Hippocampal formation (tissue), 2 donors: Measurements from ENCODE around the gene BCL11B.

Experiments
- DNase-seq, 2 donors: peaks; one replicate each; lab custom pipeline; 2025; lab: John Stamatoyannopoulos, UW

The BCL11B gene

DNA sequence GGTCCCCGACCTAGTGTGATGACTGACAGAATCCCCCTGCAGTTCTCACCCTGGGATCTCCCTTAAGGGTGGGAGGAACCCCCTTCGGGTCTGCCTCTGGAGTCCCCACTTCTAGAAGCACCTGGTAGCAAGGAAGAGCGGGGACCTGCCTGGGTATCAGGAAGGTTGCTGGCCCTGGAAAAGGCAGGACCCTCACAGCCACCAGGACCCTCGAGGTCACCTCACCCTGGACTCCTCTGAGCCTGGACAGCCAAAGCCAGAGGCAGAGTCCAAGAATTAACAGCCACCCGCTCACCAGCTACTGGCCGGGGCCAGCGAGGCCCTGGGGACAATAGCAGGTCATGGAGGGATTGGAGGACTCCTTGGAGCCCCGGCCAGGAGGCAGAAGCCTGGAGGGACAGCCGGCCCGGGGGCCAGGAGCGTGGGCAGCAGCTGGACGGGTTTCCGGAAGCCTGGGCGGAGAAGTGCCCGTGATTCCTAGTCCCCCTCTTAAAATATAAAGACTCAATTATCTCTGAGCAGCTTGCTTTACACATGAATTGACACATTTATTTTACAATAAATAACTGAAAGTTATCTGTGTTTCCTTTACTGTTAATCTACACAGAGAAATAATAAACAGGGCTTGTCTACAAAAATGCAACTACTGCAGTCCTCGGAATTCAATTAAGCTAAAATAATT lies 17.5 kb downstream of the BCL11B start:
- no peak for DNase-seq

DNA sequence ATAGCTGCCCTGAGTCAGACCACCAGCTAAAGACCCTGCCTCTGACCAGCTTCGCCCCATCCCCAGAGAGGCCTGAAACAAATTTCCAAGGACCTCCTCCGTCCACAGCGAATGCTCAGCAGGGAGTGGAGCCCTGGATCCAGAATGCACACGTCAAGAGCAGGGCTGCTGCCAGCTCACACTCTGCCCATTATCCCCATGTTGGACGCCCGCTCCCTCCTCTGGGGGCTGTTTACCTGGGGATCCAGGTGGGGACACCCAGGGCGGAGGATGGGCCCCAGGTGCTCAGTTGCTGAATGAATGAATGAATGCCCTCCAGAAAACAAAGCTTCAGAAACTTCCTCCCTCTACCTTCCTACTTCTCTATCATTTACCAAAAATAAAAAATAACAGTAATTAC lies 18.1 kb downstream of the BCL11B start:
- DNase-seq = no peak

DNA sequence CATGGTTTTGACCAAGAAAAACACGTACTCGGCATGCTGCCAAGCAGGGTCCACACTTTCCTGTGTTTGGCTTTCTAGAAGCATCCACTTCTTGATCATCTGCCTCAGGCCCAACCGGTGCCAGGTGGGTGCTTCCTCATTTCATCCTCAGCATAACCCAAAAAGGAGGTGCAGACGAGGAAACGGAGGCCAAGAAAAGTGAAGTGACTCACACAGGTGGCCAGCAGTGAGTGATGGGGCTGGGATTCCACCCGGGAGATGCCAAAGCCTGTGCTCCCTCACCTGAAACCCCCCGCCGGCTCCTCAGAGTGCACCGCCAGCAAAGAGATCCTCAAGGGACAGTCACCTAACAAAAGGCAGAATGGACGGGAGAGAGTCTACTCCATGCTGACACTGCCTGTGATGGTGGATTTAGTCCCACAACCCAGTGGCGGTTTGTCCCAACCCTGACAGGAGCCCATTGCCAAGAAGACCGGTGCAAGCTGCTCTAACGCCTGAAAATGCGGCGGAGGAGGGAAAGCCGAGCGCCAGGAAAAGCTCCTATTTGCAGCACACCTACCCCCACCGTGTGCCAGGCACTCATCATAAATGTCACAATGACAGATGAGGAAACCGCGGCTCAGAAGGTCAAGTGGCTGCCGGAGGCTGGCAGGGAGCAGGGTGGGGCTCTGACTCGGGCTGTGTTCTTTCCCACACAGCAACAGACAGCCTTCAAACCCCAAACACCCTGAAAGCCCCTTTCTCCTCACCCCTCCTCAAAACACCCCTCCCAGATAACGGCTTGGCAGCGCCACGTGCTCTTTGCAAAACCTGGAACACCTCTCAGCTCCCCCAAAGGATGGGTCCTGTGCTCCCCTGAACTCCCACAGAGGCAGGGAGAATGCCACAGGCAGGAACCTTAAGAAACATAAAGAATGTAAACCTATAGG lies 18.8 kb downstream of the BCL11B start:
- no peak for DNase-seq

DNA sequence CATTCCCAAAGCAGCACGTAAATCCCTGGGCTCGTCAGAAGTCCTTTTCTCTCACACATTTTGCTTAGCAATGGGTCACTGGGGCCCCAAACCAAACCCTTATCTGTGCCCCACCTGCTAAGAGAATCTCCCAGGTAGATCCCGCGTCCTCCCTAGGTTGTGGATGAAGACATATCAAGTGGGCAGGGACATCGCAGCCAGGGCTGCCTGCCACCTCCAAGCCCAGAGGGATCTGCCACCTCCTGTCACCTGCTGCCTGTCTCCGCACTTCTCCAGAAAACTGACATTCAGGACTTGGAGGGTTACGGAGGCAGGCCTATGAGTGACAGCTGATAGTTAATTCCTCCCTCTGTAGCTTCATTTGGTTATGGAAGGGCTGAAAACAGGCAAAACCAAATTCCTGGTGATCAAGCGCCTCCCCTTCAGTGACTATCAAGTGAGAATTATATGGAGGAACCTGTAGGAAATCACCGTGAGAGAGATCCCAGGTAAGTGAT lies 19.5 kb downstream of the BCL11B start:
- DNase-seq = no peak

DNA sequence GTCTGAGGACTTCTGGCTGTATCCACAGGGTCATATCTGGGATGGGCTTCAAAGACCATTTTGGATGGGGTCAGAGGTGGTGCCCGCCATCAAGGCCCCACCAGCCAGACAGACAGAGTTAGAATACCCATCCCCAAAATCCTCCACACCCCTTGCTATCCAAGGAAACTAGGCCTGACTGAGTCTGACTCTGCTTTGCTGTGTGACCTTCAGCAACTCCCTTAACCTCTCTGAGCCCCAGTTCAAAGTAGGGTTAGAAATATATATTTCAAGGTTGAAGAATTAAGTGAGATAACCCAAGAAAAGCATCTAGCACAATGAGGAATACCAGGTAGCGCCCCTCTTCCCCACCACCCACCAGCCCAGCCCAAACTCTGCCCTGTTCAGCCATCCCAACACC lies 20.3 kb downstream of the BCL11B start:
- no peak for DNase-seq

DNA sequence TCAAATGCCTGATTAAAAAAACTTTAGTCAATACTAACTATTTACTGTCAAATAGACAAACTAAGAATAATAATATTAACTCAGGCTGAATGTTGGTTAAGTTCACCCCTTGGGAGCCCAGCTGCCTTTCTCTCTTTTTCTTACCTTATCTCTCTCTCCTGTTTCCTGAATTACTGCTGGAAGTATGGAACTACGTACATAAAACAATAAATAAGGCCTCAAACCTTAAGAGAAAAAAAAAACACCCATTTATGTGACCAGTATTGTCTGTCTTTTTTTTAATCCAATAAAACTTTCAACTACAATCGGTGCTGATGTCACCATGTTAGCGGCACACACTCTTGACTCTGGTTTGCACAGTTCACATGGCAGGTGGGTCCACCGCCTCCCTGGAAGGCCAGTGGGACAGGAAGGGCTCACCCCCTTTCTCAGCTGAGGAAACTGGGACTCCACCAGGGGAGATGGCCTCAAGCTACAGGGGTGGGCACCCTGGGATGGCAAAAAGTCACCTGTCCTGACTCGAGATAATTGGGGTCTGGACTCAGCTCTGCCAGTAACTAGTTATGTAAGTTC lies 21.3 kb downstream of the BCL11B start:
- DNase-seq = no peak

DNA sequence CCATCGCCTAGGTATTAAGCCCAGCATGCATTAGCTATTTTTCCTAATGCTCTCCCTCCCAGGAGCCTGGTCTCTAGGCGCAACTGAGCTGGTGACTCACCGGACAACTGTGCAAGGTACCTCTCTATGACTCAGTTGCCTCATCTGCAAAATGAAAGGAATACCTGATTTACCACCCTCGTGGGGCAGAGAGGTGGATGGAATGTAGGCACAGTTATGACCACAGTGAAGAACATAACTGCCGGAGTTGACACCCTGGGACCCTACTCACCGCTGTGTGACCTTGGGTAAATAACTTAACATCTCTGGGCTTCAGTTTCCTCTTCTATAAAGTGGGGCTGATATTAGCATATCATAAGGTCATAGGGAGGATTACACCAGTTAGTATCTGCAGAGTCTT lies 22.6 kb downstream of the BCL11B start:
- DNase-seq = no peak

DNA sequence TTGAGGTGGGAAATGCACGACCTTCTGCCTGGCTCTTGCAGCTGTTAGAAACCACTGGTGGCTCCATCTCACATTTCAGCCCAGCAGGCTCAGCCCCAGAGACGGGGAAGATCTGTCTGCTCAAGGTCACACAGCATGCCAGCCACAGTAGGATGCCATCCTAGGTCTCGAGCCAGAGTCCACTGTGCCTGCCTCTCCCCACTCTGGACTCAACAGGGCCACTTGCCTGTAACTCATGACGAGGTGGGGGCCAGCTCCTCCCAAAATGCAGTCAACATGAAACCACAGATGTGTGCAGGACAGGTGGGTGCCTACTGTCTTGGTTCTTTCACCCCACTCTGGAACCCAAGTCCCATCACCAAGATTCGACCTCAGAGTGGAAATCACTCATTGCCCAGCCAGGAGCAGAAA lies 23.2 kb downstream of the BCL11B start:
- no peak for DNase-seq

DNA sequence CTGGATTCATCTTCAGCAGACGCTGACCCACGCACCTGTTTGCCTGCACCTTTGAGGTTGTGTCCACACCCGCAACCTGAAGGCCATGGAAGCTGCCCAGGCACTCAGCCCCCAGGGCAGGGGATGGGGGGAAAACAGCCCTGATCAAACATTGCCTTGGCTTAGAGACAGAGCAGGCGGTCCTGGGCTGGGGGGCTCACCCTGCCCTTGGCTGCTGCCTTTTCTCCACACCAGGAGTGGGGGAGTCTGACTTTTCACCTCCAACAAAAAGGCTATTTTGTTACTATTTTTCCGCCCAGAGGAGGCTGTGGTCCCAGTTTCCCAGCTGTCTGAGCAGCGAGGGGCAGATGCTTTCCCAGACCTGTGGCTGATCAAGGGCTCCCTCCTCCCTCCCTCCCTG lies 24.2 kb downstream of the BCL11B start:
- DNase-seq = no peak

DNA sequence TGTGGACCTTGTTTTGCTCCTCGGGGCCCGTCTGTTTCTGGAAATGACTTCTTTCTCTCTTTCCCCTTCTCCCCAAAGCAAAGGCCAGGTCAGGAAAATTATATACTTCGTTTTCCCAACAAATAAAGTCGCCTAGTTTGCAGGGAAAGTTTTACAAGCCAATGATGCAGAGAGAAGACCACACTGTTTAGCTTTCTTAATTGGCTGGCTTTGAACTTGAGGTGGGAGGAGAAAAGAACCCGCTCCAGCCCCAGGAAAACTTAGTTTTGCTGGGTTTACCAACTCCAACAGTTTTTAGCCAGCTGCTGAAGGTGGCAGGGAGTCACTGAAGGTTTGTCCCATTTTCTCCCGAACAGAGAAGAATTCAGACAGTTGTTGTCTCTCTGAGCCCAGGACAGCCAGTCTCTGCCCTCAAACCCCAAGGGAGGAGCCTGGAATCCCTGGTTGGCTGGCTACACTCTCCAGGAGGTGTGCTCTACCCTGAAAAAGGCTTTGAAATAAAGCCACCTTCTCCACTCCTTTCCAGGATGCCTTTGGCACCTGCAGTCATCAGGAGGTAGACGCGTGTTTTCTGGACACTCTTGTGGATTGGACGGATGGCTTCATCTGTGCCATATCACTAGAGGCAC lies 24.8 kb downstream of the BCL11B start:
- DNase-seq = no peak

DNA sequence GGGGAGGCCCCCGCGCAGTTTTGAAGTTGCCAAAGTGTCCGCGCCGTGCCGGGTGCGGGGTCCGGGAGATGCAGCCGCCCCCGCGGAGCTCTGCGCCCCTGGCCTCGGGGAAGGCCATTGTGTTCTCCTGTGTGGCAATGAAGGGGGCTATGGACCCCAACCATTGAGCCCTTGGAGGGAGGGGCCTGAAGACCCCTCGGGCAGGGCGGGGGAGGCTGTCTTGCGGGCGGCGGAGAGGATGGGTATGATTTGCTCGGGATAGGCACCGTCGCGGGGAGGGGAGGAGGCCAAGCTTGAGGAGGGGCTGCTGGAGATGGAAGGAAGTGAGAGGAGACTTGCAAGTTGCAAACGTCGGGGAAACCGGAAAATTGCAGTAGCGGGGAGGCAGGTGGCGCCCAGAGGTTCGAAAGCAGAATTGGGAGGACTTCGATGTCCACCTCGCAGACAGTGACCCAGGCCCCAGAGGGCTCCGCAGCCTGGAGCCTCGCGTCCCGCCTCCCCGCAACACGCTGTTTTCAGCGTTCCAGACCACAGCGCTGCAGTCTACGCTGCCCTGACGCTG lies 25.4 kb downstream of the BCL11B start:
- no peak for DNase-seq

DNA sequence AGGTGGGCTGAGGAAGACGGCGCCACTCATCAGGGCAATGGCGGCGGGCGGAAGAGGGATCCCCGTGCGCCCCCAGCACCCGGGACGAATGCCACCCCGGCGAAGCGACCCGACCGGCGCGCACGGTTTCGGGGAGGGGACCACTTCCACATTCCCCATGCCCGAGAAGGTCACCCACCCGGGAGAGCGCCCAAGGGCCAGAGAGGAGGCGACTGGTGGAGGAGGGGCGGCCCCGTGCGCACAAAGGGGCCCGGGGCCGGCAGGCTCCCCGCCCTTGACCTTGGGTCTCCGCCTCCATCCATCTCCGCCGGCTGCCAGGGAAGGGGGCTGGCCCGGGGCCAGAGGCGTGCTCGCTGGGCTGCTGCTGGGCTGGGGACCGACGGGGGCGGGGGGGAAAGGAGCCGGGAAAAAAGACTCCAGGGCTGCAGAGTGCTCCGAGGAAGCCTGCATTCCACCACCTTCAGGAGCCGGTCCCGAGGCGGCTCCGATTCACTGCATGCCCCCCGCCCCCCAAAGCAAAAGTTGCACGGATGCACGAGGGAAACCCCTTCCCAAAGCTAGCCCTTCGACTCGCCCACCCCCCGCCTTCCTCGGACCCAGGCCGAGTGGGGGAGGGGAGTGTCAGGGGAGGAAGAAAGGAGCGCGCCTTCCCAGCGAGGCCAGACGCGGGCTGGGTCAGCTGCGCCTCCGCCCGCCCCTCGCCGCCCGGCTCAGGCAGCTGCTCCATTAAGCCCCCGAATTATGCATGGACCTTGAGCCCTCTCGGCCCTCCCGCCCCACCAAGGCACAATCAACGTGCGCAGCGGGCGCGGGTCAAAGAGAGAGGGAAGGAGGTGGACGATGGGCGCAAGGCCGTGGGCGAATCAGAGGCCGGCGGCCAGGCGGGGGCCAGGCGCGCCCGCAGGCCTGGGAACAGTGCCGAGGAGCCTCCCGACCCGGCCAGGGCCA lies 26.2 kb downstream of the BCL11B start:
- DNase-seq = no peak

DNA sequence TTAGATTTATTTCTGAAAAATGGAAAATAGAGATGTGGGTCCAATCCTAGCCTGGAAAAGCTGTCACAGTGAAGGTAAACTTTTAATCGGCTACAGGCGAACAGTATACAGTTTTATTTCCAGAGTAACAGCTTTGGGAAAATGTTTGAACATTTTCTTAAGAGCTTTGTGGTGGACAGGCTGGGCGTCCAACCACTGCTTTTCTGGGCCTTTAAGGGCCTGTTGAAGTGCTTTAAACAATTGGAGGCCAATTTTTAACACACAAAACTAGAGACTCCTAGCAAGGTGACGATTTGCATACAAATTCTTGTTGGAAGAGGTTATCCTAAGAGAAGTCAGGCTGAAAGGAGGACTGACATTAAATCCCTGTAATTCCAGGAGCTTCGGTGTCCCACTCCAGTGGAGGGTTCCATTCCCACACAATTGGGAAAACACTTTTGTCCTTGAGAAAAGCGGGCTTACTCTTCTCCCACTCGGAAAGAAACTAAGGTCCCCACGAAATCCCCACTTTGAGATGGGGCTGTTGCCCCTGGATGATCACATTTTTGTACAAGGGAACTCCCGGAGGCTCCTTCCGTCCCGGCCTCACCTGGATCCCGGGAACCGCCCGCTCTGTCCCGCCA lies 26.9 kb downstream of the BCL11B start:
- DNase-seq = no peak

DNA sequence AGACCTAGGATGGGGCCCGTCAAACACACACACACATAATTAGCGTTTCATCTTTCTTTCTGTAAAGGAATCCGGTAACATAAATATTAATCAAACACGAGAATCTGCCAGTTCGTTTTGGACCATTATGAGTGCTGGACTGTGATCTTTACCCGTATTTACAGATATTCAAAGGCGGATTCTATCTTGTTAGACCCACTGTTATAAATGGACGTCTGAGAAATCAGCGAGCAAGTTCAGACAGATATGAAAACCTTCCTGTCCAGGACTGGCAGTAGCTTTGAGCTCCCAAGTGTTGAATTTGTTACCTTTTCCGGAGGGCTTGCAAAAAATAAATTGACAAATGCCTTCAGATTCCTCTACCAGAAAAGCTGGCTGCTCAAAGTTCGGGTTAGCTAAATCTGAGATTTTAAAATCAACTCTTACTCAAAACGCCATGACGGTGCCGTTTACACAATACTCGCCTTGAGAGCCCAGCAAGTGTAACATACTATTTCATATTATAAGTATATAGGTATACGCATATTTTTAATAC lies 27.6 kb downstream of the BCL11B start:
- DNase-seq = no peak

DNA sequence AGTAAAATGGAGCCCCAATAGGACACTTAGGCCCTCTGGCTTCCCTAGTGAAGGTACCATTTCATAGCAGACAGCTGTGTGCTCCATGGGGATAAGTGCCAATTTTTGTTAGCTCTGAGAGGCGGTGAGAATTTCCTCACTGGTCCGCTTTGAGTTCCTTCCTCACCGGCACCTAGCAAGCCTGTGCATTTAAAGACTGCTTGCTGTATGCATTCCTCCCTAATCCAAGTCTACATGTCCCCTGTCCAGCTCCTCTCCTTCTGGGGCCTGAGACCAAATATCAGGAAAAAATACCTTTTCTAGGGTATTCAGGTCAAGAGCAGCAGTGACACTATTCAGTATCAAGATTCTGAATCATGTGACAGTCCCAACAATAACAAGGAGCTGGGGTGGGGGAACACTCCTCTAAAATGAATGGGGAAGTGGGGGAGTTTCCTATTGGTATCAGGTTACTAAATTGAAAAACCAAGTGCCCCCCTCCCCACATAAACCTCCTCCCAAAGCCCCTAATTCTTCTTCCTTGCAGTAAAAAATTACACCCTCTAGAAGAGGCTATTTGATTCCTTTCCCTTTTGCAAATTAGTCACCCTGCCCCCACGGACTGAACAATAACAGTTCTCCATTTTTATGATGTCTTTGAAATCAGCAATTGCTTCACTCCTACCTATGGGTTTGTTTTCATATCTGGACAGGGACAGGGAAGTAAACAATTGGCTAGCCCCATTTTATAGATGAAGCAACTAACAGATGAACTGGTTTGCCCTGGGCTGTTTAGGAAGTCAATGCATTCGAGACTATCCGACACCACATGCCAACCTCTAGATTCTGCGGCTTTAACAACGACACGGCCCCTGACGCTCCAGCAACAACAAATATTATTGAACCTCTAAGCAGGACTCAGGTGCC lies 28.9 kb downstream of the BCL11B start:
- no peak for DNase-seq

DNA sequence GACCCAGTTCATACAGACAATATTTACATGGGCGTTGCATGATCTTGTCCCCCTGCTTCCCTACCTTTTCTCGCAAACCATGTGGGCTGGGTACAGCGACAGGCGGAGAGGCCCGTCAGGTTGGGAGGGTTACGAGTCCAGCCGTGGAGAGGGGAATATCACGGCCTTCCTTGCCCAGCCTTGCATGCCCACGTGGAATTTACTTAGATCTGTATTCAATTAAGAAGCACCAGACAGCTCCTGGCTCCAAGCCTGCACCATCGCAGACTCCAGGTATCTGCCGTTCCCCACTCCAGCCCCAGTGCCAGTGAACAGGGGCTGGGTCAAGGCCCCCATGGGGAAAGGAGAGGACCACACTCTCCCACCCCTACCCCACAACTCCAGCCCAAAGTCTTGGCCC lies 29.8 kb downstream of the BCL11B start:
- no peak for DNase-seq

DNA sequence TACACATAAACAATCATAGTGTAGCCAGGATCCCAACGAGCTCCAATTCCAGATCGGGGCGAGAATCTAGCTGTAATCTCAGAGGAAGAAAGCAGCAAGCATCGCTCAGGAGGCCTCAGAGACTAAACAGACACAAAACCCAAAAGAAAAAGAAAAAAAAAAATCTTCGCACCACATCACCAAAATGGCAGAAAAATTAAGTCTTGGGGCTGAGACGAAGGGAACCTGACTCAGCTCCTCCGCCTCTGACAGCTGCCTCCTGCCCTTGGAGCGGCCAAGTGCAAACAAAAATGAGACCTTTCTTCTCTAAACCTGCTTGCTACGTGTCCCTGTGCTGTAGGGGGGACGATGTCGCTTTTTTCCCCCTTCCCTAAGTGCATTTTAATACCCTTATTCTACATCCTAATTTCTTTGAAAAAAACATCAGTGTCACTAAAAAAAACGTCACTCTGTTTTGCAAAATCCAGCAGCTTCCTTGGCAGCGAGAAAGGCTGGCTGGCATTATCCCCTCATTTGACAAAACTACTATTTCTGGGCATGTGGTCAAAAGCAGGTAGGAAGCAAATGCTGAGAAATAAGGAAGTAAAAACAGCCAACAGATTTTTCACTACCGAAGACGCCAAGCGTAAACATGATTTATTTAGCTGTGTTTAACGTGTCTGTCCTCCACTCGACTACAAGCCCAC lies 30.5 kb downstream of the BCL11B start:
- DNase-seq = no peak

DNA sequence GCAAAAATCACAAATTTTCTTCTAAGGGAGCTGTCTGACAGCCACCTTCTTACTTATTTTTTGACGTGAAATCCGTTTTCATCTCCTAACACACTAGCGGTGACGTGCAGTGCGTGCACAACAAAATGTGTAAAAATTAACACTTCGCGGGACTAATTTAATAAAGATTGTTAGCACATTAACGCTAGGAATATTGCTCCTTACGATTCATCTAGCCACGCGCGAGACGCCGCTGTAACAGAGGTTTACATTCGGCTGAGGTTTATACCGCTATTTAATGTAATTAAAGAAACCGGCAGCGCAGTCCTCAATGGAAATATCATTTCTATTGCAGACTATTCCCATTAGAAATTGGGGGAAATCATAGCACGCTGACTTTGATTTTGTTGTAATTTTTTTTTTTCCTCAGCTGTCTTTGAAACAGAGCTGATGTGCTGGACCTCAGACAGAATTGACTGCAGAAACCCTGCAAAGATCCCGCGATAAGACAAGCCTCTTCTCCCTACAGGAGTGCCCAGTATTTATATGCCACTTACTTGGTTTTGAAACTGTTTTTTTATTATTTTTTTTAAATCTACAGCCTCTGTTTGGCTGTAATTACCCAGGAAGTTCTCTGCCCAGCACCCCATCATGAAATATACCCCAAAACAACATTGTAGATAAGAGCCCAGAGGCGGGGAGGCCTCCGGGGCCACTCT lies 31.2 kb downstream of the BCL11B start:
- no peak for DNase-seq
